Activated CD4-positive, CD25-positive, alpha-beta regulatory T cell treated with anti-CD3 and anti-CD28 coated beads, Interleukin-2, amount 50 U/mL, for 24 hours (primary cell): Measurements from ENCODE around the gene GPBP1.
"Not testable (repeated sequence)": the region's sequence is repeated elsewhere in the genome, so short reads cannot be mapped to it uniquely, and the experiment has no call there.

Experiments used
- ATAC-seq, 2 donors: fragments of 150-1000 bp; cut with Tn5 transposase; one replicate each; pipeline ENCODE4 v1.10.0; 2021; ENCODE audit warnings: mild to moderate bottlenecking in 1 of 2, moderate library complexity in 1 of 2

GPBP1 gene, protein sequence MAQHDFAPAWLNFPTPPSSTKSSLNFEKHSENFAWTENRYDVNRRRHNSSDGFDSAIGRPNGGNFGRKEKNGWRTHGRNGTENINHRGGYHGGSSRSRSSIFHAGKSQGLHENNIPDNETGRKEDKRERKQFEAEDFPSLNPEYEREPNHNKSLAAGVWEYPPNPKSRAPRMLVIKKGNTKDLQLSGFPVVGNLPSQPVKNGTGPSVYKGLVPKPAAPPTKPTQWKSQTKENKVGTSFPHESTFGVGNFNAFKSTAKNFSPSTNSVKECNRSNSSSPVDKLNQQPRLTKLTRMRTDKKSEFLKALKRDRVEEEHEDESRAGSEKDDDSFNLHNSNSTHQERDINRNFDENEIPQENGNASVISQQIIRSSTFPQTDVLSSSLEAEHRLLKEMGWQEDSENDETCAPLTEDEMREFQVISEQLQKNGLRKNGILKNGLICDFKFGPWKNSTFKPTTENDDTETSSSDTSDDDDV

DNA sequence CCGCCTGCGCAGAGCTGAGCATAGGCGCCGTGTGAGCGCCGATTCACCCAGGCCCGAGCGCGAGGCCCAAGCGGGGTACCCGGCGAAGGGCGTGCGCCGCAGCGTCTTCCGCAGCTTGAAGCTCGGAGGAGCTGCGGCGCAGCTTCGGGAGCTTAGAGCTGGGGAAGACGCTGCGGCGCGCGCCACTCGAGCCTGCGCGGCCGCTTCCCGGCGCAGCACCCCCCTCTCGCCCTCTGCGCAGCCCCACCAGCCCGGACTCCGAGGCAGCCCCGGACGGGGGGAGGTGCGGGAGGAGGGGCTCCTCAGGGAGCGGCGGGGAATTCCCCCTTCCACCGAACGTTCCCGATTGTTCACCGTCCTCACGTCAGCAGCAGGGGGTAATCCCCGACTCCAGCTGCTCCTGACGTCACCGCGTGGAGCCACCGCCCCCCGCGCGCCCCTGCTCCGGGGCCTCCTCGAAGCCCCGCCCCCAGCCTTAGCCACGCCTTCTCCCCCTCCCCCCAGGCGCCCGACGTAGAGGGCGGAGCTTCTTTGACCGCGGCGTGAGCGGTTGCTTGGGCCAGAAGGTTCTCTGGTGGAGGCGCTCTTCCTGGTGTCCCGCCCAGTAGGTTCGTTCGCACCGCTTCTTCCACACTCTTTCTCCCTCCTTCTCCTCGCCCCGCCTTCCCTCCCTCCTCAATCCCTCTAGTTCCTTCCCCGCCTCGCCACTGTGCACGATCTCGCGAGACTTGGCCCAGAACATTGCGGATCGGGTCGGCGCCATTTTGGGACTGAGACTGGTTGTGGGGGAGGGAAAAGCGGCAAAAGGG lies at the start of gene GPBP1:
GPBP1 (plus strand) TSS at position 741 of the 809 bp plus-strand sequence. CDS start 40,072 bp downstream, outside the sequence.
- peak; percentile 74 to 75 for ATAC-seq

DNA sequence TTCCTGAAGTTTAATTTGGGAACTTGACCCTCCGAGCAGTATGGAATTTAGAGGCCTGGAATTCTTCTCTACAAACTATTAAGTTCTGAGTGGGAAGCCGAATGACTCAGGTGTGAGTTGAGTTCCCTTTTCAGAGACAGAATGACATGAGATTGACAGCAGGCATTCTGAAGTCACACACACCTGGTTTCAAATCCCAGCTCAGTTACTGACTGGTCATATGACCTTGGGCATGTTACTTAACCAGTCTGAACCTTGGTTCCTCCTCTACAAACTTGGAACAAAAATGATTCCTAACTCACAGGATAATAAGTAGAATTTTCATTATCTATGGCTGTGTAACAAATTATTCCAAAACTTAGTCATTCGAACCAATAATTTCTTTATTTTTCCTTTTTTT lies 45.5 kb upstream of the GPBP1 start:
- ATAC-seq, result no peak

DNA sequence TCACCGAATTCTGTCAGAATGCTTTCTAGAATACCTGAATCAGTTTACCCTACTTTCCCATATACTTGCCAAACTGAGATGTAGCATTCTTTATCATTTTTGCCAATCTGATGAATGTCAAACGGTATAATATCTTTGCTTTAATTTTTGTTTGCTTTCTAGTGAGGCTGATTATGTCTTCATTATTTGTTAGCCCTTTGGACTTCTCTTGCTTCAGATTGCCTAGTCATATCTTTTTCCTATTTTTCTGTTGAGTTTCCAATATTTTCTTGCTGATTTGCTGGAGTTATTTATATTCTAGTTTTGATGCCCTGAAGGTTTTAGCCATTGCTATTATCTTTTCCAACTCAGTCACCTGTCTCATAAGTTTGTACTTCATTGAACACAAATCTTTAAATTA lies 40.3 kb upstream of the GPBP1 start:
- ATAC-seq, result no peak

DNA sequence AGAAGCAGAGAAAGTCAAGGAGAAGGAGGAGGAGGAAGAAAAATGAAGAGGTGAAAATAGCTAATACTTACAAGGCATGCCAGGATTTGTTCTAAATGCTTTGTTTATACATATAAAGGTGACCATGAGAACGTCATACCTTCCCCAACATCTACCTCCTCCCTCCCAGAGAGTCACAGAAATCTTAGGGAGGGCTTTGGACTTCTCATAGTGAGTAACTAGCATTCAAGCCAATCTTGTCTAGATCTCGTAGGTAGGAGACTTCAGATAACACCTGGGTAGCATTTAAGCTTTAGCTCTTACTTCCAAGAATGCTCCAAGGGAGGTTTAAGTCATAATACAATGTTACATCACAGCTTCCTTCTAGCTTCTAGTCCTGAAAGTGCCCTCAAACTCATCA lies 36.5 kb upstream of the GPBP1 start:
- ATAC-seq, result no peak

DNA sequence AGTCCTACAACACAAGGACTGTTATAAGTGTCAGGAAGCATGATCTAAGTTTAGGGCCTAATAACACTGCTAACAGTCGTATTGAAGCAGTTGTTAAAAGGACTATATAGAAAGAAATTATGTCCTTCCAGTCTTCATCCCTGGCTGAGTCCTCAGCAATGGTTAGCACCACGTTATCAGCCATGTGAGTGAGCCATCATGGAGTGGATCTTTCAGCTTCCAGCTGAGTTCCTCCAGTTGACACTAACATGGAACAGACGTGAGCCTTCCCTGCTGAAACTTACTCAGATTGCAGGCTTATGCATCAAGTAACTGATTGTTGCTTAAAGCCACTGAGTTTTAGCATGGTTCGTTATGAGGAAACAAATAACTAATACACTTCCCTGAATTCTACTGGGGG lies 21.5 kb upstream of the GPBP1 start:
- ATAC-seq, result no peak

DNA sequence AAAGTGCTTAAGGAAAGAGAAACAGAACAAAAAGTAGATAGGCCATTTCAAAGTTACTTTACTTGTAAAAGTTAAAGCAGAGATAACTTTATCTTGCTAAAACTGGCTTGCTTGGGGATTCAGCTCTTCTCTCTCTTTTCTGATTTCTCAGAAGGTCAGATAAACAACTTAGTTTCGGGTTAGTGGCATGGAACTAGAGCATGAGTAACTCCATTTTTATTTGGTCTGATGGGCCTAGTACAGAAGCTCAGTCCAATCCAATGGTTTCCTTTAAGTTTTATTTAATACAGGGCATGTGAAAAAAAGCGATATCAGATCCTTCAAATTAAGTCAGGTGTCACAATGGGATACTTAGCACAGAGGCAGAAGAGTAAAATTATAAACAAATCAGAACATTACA lies 18.8 kb upstream of the GPBP1 start:
- no peak for ATAC-seq

DNA sequence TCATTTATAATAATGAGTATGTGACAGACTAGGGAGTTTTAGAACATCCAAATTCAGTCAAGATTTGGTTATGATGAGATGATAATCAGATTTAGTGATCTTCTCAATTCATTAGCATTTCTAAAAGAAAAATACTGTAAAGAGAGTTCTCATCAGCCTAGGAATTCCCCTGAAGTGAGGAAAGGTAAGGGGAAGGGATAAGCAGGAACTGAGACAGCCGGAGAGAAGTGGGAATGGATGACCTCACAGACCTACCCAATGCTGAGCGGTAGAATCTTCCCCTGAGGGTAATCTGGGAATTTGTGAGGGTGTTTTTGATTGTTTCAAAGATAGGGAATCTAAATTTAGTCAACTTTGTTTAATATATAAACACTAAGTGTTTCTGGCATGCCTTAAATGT lies 16.7 kb upstream of the GPBP1 start:
- peak in 1 of 2 donors; percentile 30 for ATAC-seq

DNA sequence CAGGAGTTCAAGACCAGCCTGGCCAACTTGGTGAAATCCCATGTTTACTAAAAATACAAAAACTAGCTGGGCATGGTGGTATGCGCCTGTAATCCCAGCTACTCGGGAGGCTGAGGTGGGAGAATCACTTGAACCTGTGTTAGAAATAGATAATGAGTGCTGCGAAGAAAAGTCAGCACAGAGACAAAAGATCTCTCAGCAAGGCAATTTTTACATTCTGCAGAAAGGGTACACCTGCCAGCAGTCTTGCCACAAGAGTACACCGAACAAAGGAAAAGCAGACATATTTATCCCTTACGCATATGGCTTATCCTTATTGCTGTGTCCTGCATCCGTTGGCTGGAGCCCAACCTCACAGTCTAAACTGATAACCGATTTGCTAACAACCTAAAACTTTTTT lies 16.2 kb upstream of the GPBP1 start:
- ATAC-seq, result no peak

DNA sequence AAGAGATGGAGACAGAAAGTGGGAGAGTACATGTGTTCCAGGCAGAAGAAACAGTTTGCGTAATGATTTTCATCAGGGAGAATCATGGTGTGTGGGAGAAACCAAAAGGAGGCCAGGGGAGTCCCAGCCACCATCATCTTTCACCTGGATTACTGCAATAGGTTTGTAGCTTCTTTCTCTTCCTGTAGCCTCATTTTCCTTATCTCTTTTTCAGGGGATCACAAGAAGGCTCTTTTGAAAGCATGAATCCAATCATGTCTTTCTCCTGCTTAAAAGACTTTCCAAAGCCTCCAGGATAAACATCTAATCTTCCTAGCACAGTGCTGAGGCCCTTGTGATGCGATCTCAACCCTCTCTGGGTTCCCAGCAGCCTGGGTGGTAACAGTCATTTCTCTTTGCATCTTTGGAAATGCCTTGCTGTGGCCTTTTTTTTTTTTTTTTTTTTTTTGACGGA lies 10.3 kb upstream of the GPBP1 start:
- ATAC-seq, result no peak

DNA sequence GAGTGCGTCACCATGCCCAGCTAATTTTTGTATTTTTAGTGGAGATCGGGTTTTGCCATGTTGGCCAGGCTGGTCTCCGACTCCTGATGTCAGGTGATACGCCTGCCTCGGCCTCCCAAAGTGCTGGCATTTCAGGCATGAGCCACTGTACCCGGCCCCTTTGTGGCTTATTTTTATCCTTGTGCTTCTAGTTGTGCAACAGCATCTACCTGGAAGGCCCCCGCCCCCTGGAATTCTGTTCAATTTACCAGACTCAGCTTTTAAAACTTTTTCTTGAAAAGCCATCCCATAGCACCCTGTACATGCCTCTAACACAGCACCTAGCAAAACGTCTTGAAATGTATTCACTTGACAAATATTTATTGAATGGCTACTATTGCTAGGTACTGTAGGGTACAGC lies 9.7 kb upstream of the GPBP1 start:
- no peak for ATAC-seq

DNA sequence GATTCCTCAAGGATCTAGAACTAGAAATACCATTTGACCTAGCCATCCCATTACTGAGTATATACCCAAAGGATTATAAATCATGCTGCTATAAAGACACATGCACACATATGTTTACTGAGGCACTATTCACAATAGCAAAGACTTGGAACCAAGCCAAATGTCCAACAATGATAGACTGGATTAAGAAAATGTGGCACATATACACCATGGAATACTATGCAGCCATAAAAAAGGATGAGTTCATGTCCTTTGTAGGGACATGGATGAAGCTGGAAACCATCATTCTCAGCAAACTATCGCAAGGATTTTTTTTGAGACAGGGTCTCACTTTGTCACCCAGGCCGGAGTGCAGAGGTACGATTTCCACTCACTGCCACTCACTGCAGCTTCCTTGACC lies 8.7 kb upstream of the GPBP1 start:
- ATAC-seq, result not testable (repeated sequence)

DNA sequence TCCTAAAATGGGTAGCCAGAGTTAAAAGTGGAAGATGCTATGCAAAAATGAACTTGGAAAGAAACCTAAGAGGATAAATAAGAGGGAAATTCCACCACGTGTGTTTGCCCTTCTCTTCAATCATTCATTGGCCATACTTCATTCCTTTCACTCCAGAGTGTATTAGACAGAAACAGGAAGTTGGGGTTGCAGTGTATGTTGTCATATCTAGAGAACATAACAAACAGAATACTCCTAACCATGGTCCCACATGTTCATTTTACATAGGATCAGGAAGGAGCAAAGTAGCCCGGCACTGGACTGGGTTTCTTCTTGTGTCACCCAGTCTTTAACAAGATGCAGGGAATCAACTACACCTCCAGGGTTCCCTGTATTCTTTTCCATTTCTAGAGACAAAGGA lies 7.6 kb upstream of the GPBP1 start:
- ATAC-seq, result no peak

DNA sequence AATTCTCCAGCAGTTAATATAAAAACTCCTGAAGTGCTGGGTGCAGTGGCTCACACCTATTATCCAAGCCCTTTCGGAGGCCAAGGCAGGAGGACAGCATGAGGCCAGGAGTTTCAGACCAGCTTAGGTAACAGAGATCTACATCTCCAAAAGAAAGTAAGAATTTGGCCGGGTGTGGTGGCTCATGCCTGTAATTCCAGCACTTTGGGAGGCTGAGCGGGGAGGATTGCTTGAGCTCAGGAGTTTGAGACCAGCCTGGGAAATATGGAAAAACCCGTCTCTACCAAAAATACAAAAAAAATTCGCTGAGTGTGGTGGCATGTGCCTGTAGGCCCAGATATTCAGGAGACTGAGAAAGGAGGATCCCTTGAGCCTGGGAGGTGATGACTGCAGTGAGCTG lies 6.7 kb upstream of the GPBP1 start:
- ATAC-seq, result no peak

DNA sequence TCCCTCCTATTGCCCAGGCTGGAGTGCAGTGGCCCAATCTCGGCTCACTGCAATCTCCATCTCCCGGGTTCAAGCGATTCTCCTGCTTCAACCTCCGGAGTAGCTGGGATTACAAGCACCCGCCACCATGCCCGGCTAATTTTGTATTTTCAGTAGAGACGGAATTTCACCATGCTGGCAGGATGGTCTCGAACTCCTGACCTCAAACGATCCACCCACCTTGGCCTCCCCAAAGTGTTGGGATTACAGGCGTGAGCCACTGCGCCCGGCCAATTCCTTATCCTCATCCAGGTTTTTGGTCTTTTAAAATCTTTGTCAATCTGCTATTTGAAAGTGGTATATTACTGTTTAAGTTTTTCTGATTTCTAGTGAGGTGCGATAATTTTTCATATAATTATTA lies 3.7 kb upstream of the GPBP1 start:
- not testable (repeated sequence) for ATAC-seq

DNA sequence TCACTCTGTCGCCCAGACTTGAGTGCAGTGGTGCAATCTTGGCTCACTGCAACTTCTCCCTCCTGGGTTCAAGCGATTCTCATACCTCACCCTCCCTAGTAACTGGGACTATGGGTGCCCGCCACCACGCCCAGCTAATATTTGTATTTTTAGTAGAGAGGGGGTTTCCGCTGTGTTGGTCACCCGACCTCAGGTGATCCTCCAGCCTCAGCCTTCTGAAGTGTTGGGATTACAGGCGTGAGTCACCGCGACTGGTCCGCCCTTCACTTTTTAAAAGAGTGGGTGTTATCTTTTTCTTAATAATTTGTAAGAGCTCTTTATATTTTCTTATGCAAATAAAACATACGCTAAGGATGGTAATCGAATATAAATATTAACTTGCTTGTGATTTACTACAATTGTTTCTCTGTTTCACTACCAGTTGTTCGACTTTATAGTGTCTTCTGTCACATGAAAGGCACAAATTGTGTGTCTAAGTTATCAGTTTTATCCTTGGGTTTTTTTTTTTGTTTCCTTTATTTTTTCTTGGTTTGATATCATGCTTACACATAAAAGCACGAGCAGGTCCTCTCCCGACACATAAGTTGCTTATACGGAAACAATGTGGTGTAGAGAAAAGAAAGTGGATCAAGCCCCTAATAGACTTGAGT lies 1.9 kb upstream of the GPBP1 start:
- no peak for ATAC-seq

DNA sequence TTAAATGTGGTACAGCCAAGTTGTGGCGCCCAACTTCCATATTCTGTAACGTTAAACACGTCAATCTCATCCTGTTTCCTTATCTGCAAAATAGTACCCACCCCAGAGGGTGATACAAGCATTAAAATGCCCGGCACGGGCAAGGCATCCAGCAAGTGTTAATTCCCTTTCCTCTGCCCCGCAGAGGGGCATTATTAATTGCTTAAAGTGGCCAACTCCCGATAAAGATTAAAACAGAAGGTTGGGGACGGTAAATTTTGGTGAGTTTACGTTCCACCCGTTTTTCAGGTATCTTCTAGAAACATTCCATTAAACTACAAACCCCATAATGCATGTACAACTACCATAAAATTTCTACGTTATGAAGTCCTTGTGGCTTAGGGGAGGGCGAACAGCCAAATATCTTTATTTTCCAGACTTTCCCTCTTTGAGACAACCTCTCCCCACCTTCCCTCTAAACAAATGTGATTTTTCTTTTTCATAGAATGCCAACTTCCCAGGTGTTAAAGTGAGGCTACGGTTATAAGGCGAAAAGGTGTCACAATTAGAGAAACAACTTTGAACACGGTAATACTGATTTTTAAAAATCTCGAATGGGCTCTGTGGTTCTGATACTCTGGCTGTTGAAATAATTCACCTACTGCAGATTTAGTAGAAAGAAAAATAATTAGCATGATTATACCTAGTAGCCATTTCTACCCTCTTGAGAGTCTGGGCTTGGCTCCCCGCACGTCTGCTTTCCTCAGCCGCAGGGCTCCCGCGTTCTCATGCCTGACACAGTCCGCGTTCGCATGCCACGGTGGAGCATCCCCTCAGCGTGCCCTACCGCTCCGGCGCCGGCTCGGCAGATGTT lies 1.2 kb upstream of the GPBP1 start:
- ATAC-seq, result no peak

DNA sequence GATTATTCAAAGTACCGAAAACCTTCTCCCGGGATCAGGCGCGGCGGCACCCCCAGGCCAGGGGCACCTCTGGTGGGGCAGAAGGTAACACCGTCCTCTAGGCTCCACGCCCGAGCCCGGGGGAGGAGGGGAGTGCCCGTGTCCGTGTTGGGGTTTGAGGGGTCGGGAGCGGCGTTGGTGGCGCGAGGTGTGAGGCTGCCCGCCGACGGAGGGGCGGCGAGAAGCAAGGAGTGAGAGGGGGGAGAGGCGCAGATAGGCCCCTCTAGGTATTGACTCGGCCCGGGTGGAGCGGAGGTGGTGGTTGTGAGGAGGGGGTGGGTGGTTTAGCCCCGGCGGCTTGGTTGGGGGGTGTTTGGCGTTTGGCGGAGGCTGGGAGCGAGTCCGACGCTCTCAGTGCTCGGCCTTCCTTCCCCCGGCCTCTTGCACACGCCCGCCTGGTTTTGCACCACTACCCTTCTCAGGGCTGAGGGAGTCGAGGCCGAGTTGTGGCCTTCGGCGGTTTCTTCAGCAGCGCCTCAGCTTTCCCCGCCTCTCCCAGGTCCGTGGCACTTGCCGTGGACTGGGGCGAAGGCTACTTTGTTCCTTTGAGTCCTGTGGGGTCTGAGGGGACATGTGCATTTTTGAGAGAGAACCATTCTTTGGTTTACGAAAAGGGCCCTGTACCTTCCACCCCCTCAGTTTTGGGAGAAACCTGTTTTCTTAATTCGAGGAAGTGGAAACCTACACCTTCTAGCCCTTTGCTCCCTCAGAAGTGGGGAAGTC lies 450 bp downstream of the GPBP1 start:
- ATAC-seq, result no peak

DNA sequence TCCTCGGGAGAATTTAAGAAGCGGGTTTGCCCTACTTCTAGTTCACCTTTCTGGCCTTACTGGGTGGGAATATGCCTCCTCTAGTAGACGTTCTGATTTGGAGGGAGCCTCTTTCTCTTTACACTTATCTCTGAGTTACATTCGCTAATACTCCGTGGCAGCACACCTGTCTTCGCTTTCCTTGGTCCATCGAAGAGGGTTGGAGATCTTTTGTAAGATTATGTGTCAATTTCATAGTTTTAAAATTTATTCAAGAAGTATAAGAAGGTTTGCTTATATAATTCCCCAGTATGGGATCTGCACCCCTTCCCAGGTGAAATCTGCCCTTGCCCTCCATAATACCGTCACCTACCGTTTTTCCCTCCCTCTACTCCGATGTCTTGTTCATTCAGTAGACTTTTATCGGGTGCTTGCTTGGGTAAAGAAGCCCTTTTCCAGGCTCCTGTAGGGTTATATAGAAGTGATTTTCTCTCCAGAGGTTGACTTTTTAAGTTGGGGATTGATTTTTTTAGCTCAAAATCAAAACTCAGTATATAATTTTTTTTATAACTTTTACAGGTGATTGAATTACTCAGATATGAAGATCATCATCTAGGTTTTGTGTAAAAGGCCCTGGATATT lies 1.1 kb downstream of the GPBP1 start:
- ATAC-seq, result no peak

DNA sequence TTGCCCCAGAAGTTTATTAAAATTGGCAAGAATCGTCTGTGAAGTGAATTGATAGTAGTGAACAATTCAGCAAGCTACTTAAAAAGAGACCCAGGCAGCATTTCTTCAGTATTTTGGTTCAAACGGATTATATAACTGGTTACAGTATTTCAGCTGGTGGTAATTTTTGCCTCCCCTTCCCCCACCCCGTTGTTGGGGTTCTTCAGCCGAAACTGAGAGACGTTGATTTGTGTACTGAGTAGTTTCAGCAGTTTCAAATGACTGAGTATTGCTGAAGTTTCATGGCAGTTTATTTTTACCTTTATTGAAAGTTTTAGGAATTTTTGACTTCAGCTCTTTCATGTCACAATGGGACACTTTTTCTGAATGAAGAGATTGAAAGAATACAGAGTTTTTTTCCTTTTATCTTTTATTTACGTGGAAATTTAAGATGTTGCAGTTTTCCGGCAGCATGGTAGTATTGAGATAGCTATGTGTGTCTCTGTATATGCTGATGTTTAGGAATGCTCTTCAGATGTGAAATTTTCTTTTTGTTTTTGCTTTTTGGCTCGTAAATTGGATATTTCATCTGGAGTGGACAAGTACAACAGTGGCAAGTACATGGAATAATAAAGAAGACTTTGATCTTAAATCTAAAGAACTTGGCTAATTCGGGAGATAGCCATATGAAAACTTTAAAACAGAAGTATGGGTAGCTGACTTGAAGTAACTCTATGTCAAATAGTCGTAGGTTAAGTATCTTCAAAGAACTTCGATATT lies 1.9 kb downstream of the GPBP1 start:
- no peak for ATAC-seq

DNA sequence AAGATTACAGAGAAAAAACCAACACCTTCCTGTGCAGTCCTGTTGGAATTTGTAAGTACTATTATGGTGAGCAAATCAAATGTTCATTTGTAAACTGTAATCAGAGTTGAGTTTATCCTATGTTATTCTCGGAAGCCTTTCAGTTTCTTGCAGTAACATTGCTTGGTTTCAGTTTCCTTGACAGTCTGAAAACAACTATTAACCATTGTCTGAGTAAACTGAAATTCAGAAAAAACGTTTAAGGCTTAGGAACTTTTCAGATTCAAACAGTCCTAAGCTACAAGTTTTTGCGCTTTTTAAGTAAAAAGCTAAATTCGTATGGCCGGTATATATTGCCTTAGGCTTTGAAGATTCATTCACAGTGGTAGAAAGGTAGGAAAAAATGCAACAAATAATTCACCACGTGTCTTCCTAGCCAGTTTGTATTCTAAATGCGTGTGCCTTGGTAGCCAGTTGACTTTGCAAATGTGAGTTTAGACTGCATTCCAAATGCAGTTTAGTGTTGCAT lies 2.5 kb downstream of the GPBP1 start:
- ATAC-seq, result no peak
